A549 (cell line): ENCODE results near the gene CERK. TPM values are rescaled to one million over a fixed set of nuclear protein-coding genes. Genes with fewer than 3 reads are reported as not detected.

ENCODE experiments used
- ATAC-seq, 2 experiments: fragments of 200-7000 bp in 1 of 2; fragments of >200 bp in 1 of 2; cut with Nextera tagmentation in 1 of 2; cut with Tn5 transposase in 1 of 2; 3 replicates each; pipeline versions ENCODE4 v1.8.0 to v1.9.1; 2018 to 2020; ENCODE audit warnings: mild to moderate bottlenecking in 1 of 2, moderate library complexity in 1 of 2
- CTCF ChIA-PET: fragments of 300-600 bp; sonication (Branson Sonifier 250); formaldehyde crosslinking; extraction: SDS; loops from one replicate; lab custom pipeline; 2021; ENCODE audit warnings: antibody characterized with exemption, inconsistent platforms; lab: Yijun Ruan, JAX
- POLR2A ChIA-PET: fragments of 350-600 bp; formaldehyde crosslinking; extraction: SDS; loops from one replicate; lab custom pipeline; 2021; ENCODE audit warnings: antibody characterized with exemption, inconsistent platforms; lab: Yijun Ruan, JAX
- DNase-seq, 2 experiments: peaks; one replicate each; pipeline versions ENCODE4 v3.0.0 to v3.0.0-alpha.2; 2011 to 2016; ENCODE audit warnings: low read depth in 1 of 2, low spot score in 1 of 2
- FAIRE-seq: peaks from 2 replicates; lab custom pipeline; 2011; peaks lifted over from hg19 to GRCh38; lab: Jason Lieb, UNC
- H3K27ac ChIP-seq, 2 experiments: fragments of >200 bp; sonication (Bioruptor Twin); formaldehyde crosslinking; 3 replicates each; pipeline ENCODE4 v1.5.1; 2016 to 2017
- H3K4me1 ChIP-seq: fragments of >200 bp; sonication (Bioruptor Twin); formaldehyde crosslinking; 3 replicates; pipeline ENCODE4 v1.6.1; 2016
- H3K4me2 ChIP-seq: fragments of >200 bp; sonication (Bioruptor Twin); formaldehyde crosslinking; 3 replicates; pipeline ENCODE4 v1.6.1; 2016
- H3K4me3 ChIP-seq: fragments of >200 bp; sonication (Bioruptor Twin); formaldehyde crosslinking; 3 replicates; pipeline ENCODE4 v1.5.1; 2016
- H3K9me3 ChIP-seq: fragments of >200 bp; sonication (Bioruptor Twin); formaldehyde crosslinking; 3 replicates; pipeline ENCODE4 v1.6.1; 2016
- CHD4 ChIP-seq: fragments of 200-600 bp; sonication (generic); IDR thresholded peaks from 2 replicates; pipeline ENCODE4 v1.6.1; 2016; ENCODE audit warnings: antibody characterized with exemption, mild to moderate bottlenecking, borderline replicate concordance
- EHMT2 ChIP-seq: fragments of 200-600 bp; sonication (generic); IDR thresholded peaks from 2 replicates; pipeline ENCODE4 v1.6.1; 2016; ENCODE audit warnings: antibody characterized with exemption, low read depth, mild to moderate bottlenecking, moderate library complexity
- ELK1 ChIP-seq: fragments of 150-350 bp; IDR thresholded peaks from 2 replicates; pipeline ENCODE4 v1.6.1; 2014; ENCODE audit warnings: low read depth, mild to moderate bottlenecking, low read length
- FOSL2 ChIP-seq, 2 experiments: fragments of 450-650 bp in 1 of 2; fragments of >200 bp in 1 of 2; sonication (Bioruptor Twin) in 1 of 2; formaldehyde crosslinking; IDR thresholded peaks; 2 replicates each; pipeline versions ENCODE4 v1.5.0 to v1.6.1; 2016 to 2020; ENCODE audit warnings: mild to moderate bottlenecking in 1 of 2, moderate library complexity in 1 of 2
- HOXB13 ChIP-seq: fragments of 250-450 bp; sonication (Bioruptor Pico); IDR thresholded peaks from 2 replicates; pipeline ENCODE4 v1.5.0; 2020; ENCODE audit warnings: low read depth, mild to moderate bottlenecking, moderate library complexity
- HOXB5 ChIP-seq: fragments of 250-450 bp; sonication (Bioruptor Pico); IDR thresholded peaks from 2 replicates; pipeline ENCODE4 v1.5.0; 2020; ENCODE audit warnings: mild to moderate bottlenecking, moderate library complexity
- JUN ChIP-seq, 2 experiments: fragments of >200 bp; sonication (Bioruptor Twin); formaldehyde crosslinking; IDR thresholded peaks; 2 replicates in 1 of 2; 3 replicates in 1 of 2; pipeline ENCODE4 v1.6.1; 2016 to 2017
- JUNB ChIP-seq: fragments of >200 bp; sonication (Bioruptor Twin); formaldehyde crosslinking; IDR thresholded peaks from 2 replicates; pipeline ENCODE4 v1.6.1; 2016
- KDM1A ChIP-seq: fragments of 200-600 bp; sonication (generic); IDR thresholded peaks from 2 replicates; pipeline ENCODE4 v1.6.1; 2016; ENCODE audit warnings: low read depth, mild to moderate bottlenecking
- MAX ChIP-seq: IDR thresholded peaks from 2 replicates; pipeline ENCODE4 v1.6.1; 2012
- NR3C1 ChIP-seq: fragments of >200 bp; sonication (Bioruptor Twin); formaldehyde crosslinking; IDR thresholded peaks from 3 replicates; pipeline ENCODE4 v1.6.1; 2017
- RCOR1 ChIP-seq: fragments of 150-350 bp; IDR thresholded peaks from 2 replicates; pipeline ENCODE4 v1.6.1; 2014; ENCODE audit warnings: antibody characterized with exemption, low read length, low read depth
- REST ChIP-seq: fragments of 200-600 bp; sonication (generic); IDR thresholded peaks from 2 replicates; pipeline ENCODE4 v1.6.1; 2016; ENCODE audit warnings: antibody characterized with exemption, mild to moderate bottlenecking, moderate library complexity
- RFX5 ChIP-seq: fragments of 450-650 bp; IDR thresholded peaks from 2 replicates; pipeline ENCODE4 v1.7.1; 2014; ENCODE audit warnings: antibody characterized with exemption, mild to moderate bottlenecking, moderate library complexity
- TFCP2L1 ChIP-seq: fragments of 250-450 bp; sonication (Bioruptor Pico); IDR thresholded peaks from 2 replicates; pipeline ENCODE4 v1.5.0; 2021; ENCODE audit warnings: mild to moderate bottlenecking
- USF2 ChIP-seq: fragments of 450-650 bp; IDR thresholded peaks from 2 replicates; pipeline ENCODE4 v1.6.1; 2014; ENCODE audit warnings: antibody characterized with exemption
- ZC3H11A ChIP-seq: fragments of 450-650 bp; IDR thresholded peaks from 2 replicates; pipeline ENCODE4 v1.6.1; 2014; ENCODE audit warnings: antibody characterized with exemption, mild to moderate bottlenecking
- ZFP36 ChIP-seq: fragments of 450-650 bp; IDR thresholded peaks from 2 replicates; pipeline ENCODE4 v1.6.1; 2014; ENCODE audit warnings: borderline replicate concordance; ENCODE audit not compliant: partially characterized antibody
- WGBS: methylation state at CpG from one replicate; pipeline ENCODE4 v1.1.6; 2017; ENCODE audit errors: missing lambda C conversion rate; 5-methylcytosine and 5-hydroxymethylcytosine counted together
- polyA plus RNA-seq, 4 experiments: library from polyadenylated mRNA; depleted of rRNA in 3 of 4; stranded (reverse); fragments of >200 nt; fragmentation: RNase III in 1 of 4; extraction: RNeasy Plus Mini Kit Qiagen cat#74134 plus additional on column Dnase treatment in 1 of 4; gene quantifications; 2 replicates in 3 of 4; 3 replicates in 1 of 4; pipeline ENCODE4 v1.2.3, GENCODE V29; 2011 to 2017

Gene CERK
- polyA plus RNA-seq, 2 of the 4 experiments (the other 2 are of a cell fraction), result 13.1 to 15.6 TPM

GRCh38 chr22:46731246-46732040 lies 6.6 kb downstream of the CERK start:
- H3K4me1 ChIP-seq, result peaks cover 4% of the 10 kb centered on the region; the same call in 2 of the 3 replicates
- 83% methylated on average over 14 of the region's 22 CpGs for WGBS
- no peak for TF ChIP-seq KDM1A
- no peak for DNase-seq
- no peaks in the 10 kb centered on the region for H3K9me3 ChIP-seq
- ChIA-PET POLR2A (no interaction called here), CTCF (interaction anchor here (0.8 kb wide), 1 partner anchor 28 kb away, joined by 3 read pairs; no protein-coding TSS in a partner anchor)
- H3K4me2 ChIP-seq, result no peak overlapping the region
- H3K27ac ChIP-seq, result no peak overlapping the region
- ATAC-seq, result no peak
- no peak overlapping the region for H3K4me3 ChIP-seq
- no peak for FAIRE-seq

- WGBS, result 87% methylated on average over 7 of the region's 9 CpGs
- ATAC-seq (no peak), FAIRE-seq (no peak), DNase-seq (no peak)
- POLR2A ChIA-PET, result no interaction called here
- Histone ChIP-seq H3K4me2 (no peak overlapping the region), H3K9me3 (no peaks in the 10 kb centered on the region), H3K27ac (no peak overlapping the region), H3K4me1 (no peaks in the 10 kb centered on the region), H3K4me3 (no peak overlapping the region)
- CTCF ChIA-PET, result interaction anchor here (0.6 to 0.8 kb wide), 2 partner anchors 28 to 191 kb away, joined by 3 read pairs; no protein-coding TSS in a partner anchor
- TF ChIP-seq ELK1, result no peak
- TF ChIP-seq RCOR1, result no peak
- no peak for TF ChIP-seq JUN (IDR thresholded peaks at IDR 0.05)
- no peak for TF ChIP-seq HOXB13 (CRISPR knock-in tag)
- TF ChIP-seq REST, result no peak
- TF ChIP-seq EHMT2, result no peak
- TF ChIP-seq FOSL2 (IDR thresholded peaks at IDR 0.05), result no peak
- no peak for TF ChIP-seq FOSL2 (CRISPR knock-in tag; IDR thresholded peaks at IDR 0.05)
- no peak for TF ChIP-seq CHD4
- TF ChIP-seq RFX5, result no peak
- no peak for TF ChIP-seq MAX
- TF ChIP-seq NR3C1, result no peak
- no peak for TF ChIP-seq HOXB5 (CRISPR knock-in tag)
These were observed 7.3 kb downstream of the CERK start for GRCh38 chr22:46730568-46731245.

GRCh38 chr22:46728470-46728869 lies 9.6 kb downstream of the CERK start:
- ChIA-PET CTCF (interaction anchor here (0.6 kb wide), 1 partner anchor 13 kb away, joined by 3 read pairs; no protein-coding TSS in a partner anchor), POLR2A (interaction anchor here (0.5 kb wide), 1 partner anchor 35 kb away, joined by 3 read pairs; no protein-coding TSS in a partner anchor)
- Histone ChIP-seq H3K4me2 (no peak overlapping the region), H3K9me3 (no peaks in the 10 kb centered on the region), H3K27ac (no peak overlapping the region), H3K4me3 (no peak overlapping the region), H3K4me1 (no peaks in the 10 kb centered on the region)
- DNase-seq (no peak), FAIRE-seq (no peak), ATAC-seq (no peak)
- TF ChIP-seq KDM1A (no peak), ZFP36 (no peak), NR3C1 (no peak), ELK1 (no peak), USF2 (no peak), JUNB (no peak), FOSL2 (IDR thresholded peaks at IDR 0.05) (no peak), FOSL2 (CRISPR knock-in tag; IDR thresholded peaks at IDR 0.05) (no peak), TFCP2L1 (no peak), MAX (no peak), ZC3H11A (no peak)
- 95% methylated on average over 11 of the region's 11 CpGs for WGBS
